H1 (cell line): ENCODE results near the gene HIVEP3. TPM values are rescaled to one million over a fixed set of nuclear protein-coding genes. Genes with fewer than 3 reads are reported as not detected.

Experiments
- CTCF ChIA-PET: fragments of 300-600 bp; sonication (Branson Sonifier 250); formaldehyde crosslinking; loops from one replicate; lab custom pipeline; 2021; ENCODE audit not compliant: partially characterized antibody; lab: Charles Lee
- POLR2A ChIA-PET: fragments of 300-600 bp; sonication (Branson Sonifier 250); formaldehyde crosslinking; loops from one replicate; lab custom pipeline; 2021; ENCODE audit warnings: inconsistent platforms; ENCODE audit not compliant: partially characterized antibody; lab: Charles Lee
- DNase-seq, 2 experiments: peaks; one replicate each; pipeline versions ENCODE4 v3.0.0 to v3.0.0-alpha.2; 2010 to 2022; ENCODE audit warnings: low spot score in 2 of 2, low read depth in 1 of 2, mixed read lengths in 1 of 2
- FAIRE-seq: peaks from 2 replicates; lab custom pipeline; 2011; peaks lifted over from hg19 to GRCh38; lab: Jason Lieb, UNC
- H2AFZ ChIP-seq: 2 replicates; pipeline ENCODE4 v1.8.1; 2012; ENCODE audit warnings: low read length, inconsistent platforms
- H2AK5ac ChIP-seq: 2 replicates; pipeline ENCODE4 v1.6.1; 2013; ENCODE audit warnings: low read depth, low read length
- H2BK120ac ChIP-seq: replicated peaks from 2 replicates; pipeline ENCODE3; 2013; ENCODE audit warnings: low read depth, low read length, inconsistent platforms
- H2BK12ac ChIP-seq: 2 replicates; pipeline ENCODE4 v1.6.1; 2013; ENCODE audit warnings: low read depth, low read length
- H2BK15ac ChIP-seq: 2 replicates; pipeline ENCODE4 v1.6.1; 2013; ENCODE audit warnings: low read length
- H2BK20ac ChIP-seq: 2 replicates; pipeline ENCODE4 v1.6.1; 2013; ENCODE audit warnings: low read length
- H2BK5ac ChIP-seq: 2 replicates; pipeline ENCODE4 v1.6.1; 2013; ENCODE audit warnings: low read depth, low read length
- H3K14ac ChIP-seq: 2 replicates; pipeline ENCODE4 v1.6.1; 2013; ENCODE audit warnings: inconsistent platforms; ENCODE audit not compliant: insufficient read length
- H3K18ac ChIP-seq: 2 replicates; pipeline ENCODE4 v1.6.1; 2013; ENCODE audit warnings: low read length; ENCODE audit errors: extremely low read depth
- H3K23ac ChIP-seq: 2 replicates; pipeline ENCODE4 v1.6.1; 2013; ENCODE audit warnings: inconsistent platforms; ENCODE audit not compliant: insufficient read length
- H3K23me2 ChIP-seq: 2 replicates; pipeline ENCODE4 v1.6.1; 2013; ENCODE audit warnings: low read depth, low read length
- H3K27ac ChIP-seq: 2 replicates; pipeline ENCODE4 v1.6.1; 2011; ENCODE audit warnings: low read depth, low read length, inconsistent platforms
- H3K27me3 ChIP-seq, 4 experiments: replicated peaks in 1 of 4; 1 replicate in 1 of 4; 2 replicates in 3 of 4; pipeline versions ENCODE4 v1.6.1 to v1.8.1; 2011 to 2013; ENCODE audit warnings: low read length in 3 of 4, mild to moderate bottlenecking in 3 of 4, inconsistent platforms in 2 of 4, mixed read lengths in 2 of 4, moderate library complexity in 1 of 4; ENCODE audit not compliant: control insufficient read depth in 3 of 4, insufficient read depth in 3 of 4; ENCODE audit errors: extremely low read depth in 1 of 4
- H3K36me3 ChIP-seq, 4 experiments: 2 replicates each; pipeline versions ENCODE4 v1.6.1 to v1.8.1; 2011 to 2013; ENCODE audit warnings: mild to moderate bottlenecking in 4 of 4, low read length in 3 of 4, moderate library complexity in 2 of 4, control low read depth in 1 of 4, inconsistent platforms in 1 of 4; ENCODE audit not compliant: insufficient read depth in 4 of 4, control insufficient read depth in 2 of 4
- H3K4ac ChIP-seq: replicated peaks from 2 replicates; pipeline ENCODE3; 2013; ENCODE audit warnings: low read length, low read depth, mixed read lengths, inconsistent platforms; ENCODE audit not compliant: insufficient read length
- H3K4me1 ChIP-seq, 4 experiments: replicated peaks in 1 of 4; 1 replicate in 1 of 4; 2 replicates in 3 of 4; pipeline versions ENCODE4 v1.6.1 to v1.8.1; 2011 to 2013; ENCODE audit warnings: low read length in 3 of 4, inconsistent platforms in 2 of 4, mixed read lengths in 1 of 4; ENCODE audit not compliant: insufficient read depth in 4 of 4, control insufficient read depth in 3 of 4
- H3K4me2 ChIP-seq, 2 experiments: 2 replicates each; pipeline versions ENCODE4 v1.6.1 to v1.8.1; 2011 to 2013; ENCODE audit warnings: low read depth in 2 of 2, low read length in 2 of 2, control low read depth in 1 of 2, inconsistent platforms in 1 of 2, mild to moderate bottlenecking in 1 of 2; ENCODE audit not compliant: insufficient read depth in 1 of 2
- H3K4me3 ChIP-seq, 4 experiments: fragments of 200-600, 300-600 bp in 1 of 4; sonication (generic), shearing (Covaris generic), sonication (Bioruptor Twin) in 1 of 4; 2 replicates each; pipeline versions ENCODE4 v1.5.1 to v1.8.1; 2011 to 2016; ENCODE audit warnings: low read length in 4 of 4, low read depth in 3 of 4, control low read depth in 2 of 4, inconsistent platforms in 2 of 4, mild to moderate bottlenecking in 2 of 4, mixed read lengths in 1 of 4, moderate library complexity in 1 of 4; ENCODE audit not compliant: insufficient read depth in 2 of 4; ENCODE audit errors: extremely low read depth in 1 of 4
- H3K56ac ChIP-seq: replicated peaks from 2 replicates; pipeline ENCODE3; 2013; ENCODE audit warnings: low read depth, mild to moderate bottlenecking, mixed read lengths, low read length, inconsistent platforms; ENCODE audit not compliant: insufficient read length
- H3K79me1 ChIP-seq: 2 replicates; pipeline ENCODE4 v1.6.1; 2013; ENCODE audit warnings: low read depth, low read length, control low read depth
- H3K79me2 ChIP-seq, 2 experiments: 2 replicates each; pipeline versions ENCODE4 v1.6.1 to v1.8.1; 2012 to 2013; ENCODE audit warnings: low read length in 2 of 2, mild to moderate bottlenecking in 2 of 2, inconsistent platforms in 1 of 2; ENCODE audit not compliant: insufficient read depth in 2 of 2, control insufficient read depth in 1 of 2
- H3K9ac ChIP-seq, 4 experiments: replicated peaks in 1 of 4; 1 replicate in 1 of 4; 2 replicates in 3 of 4; pipeline versions ENCODE4 v1.6.1 to v1.8.1; 2011 to 2013; ENCODE audit warnings: low read depth in 3 of 4, low read length in 3 of 4, control low read depth in 2 of 4, mild to moderate bottlenecking in 2 of 4, moderate library complexity in 2 of 4, inconsistent platforms in 1 of 4; ENCODE audit errors: extremely low read depth in 1 of 4
- H3K9me3 ChIP-seq, 2 experiments: 2 replicates each; pipeline versions ENCODE4 v1.6.1 to v1.8.1; 2012 to 2013; ENCODE audit warnings: mild to moderate bottlenecking in 2 of 2, moderate library complexity in 2 of 2, control low read depth in 1 of 2, inconsistent platforms in 1 of 2, low read depth in 1 of 2, low read length in 1 of 2, mixed read lengths in 1 of 2; ENCODE audit not compliant: insufficient read depth in 2 of 2
- H4K20me1 ChIP-seq, 2 experiments: replicated peaks in 1 of 2; 2 replicates each; pipeline versions ENCODE3 to v1.8.1; 2011 to 2013; ENCODE audit warnings: inconsistent platforms in 2 of 2, low read length in 2 of 2, mild to moderate bottlenecking in 1 of 2; ENCODE audit not compliant: insufficient read depth in 2 of 2, control insufficient read depth in 1 of 2
- H4K5ac ChIP-seq: 2 replicates; pipeline ENCODE4 v1.6.1; 2013; ENCODE audit warnings: low read length, low read depth, mixed read lengths, inconsistent platforms; ENCODE audit not compliant: insufficient read length
- H4K8ac ChIP-seq: 2 replicates; pipeline ENCODE4 v1.8.0; 2013; ENCODE audit warnings: mild to moderate bottlenecking, moderate library complexity, low read length, inconsistent platforms; ENCODE audit not compliant: insufficient read depth; ENCODE audit errors: extremely low read depth
- H4K91ac ChIP-seq: replicated peaks from 2 replicates; pipeline ENCODE3; 2013; ENCODE audit warnings: low read length, mixed read lengths, inconsistent platforms; ENCODE audit not compliant: insufficient read length
- BACH1 ChIP-seq: IDR thresholded peaks from 2 replicates; pipeline ENCODE4 v1.6.1; 2012; ENCODE audit warnings: low read length, improper control_type of control experiment
- CEBPB ChIP-seq: IDR thresholded peaks from 2 replicates; pipeline ENCODE4 v1.6.1; 2012; ENCODE audit warnings: low read depth, low read length
- CTBP2 ChIP-seq: IDR thresholded peaks from 2 replicates; pipeline ENCODE4 v1.7.0; 2011; ENCODE audit warnings: borderline replicate concordance, mild to moderate bottlenecking, moderate library complexity, mixed read lengths, low read length; ENCODE audit not compliant: insufficient read depth, insufficient read length
- GABPA ChIP-seq: IDR thresholded peaks from 2 replicates; pipeline ENCODE4 v1.6.1; 2011; ENCODE audit warnings: mild to moderate bottlenecking, low read length, moderate library complexity, borderline replicate concordance; ENCODE audit not compliant: insufficient read depth
- KDM1A ChIP-seq: fragments of 200-600, 300-600 bp; sonication (generic); IDR thresholded peaks from 2 replicates; pipeline ENCODE4 v1.7.1; 2016; ENCODE audit warnings: mild to moderate bottlenecking, low read length, borderline replicate concordance
- POLR2A ChIP-seq, 2 experiments: IDR thresholded peaks; 1 replicate in 1 of 2; 2 replicates in 1 of 2; pipeline ENCODE4 v1.6.1; 2011; ENCODE audit warnings: low read depth in 2 of 2, low read length in 2 of 2, mild to moderate bottlenecking in 2 of 2; ENCODE audit errors: control extremely low read depth in 1 of 2
- RBBP5 ChIP-seq: IDR thresholded peaks from 2 replicates; pipeline ENCODE4 v1.7.1; 2012; ENCODE audit warnings: low read depth, mild to moderate bottlenecking, inconsistent platforms, low read length, moderate library complexity, borderline replicate concordance
- RFX5 ChIP-seq: IDR thresholded peaks from 2 replicates; pipeline ENCODE4 v1.6.1; 2011; ENCODE audit warnings: low read depth, low read length, improper control_type of control experiment, borderline replicate concordance
- RNF2 ChIP-seq: fragments of 200-900, 300-1000 bp; sonication (generic); IDR thresholded peaks from 2 replicates; pipeline ENCODE4 v1.7.1; 2016; ENCODE audit warnings: borderline replicate concordance, low read depth, mild to moderate bottlenecking, antibody characterized with exemption, low read length; ENCODE audit not compliant: poor library complexity, severe bottlenecking; ENCODE audit errors: missing control alignments
- SAP30 ChIP-seq: fragments of 300-600 bp; sonication (generic); IDR thresholded peaks from 2 replicates; pipeline ENCODE4 v1.7.1; 2012; ENCODE audit warnings: low read length, moderate library complexity, mild to moderate bottlenecking, inconsistent platforms; ENCODE audit not compliant: insufficient read depth, insufficient replicate concordance
- SIX5 ChIP-seq: IDR thresholded peaks from 2 replicates; pipeline ENCODE4 v1.6.1; 2011; ENCODE audit warnings: mild to moderate bottlenecking, low read depth, low read length
- SP4 ChIP-seq: IDR thresholded peaks from 2 replicates; pipeline ENCODE4 v1.6.1; 2012; ENCODE audit warnings: low read length, inconsistent platforms
- TAF7 ChIP-seq: optimal IDR thresholded peaks from 2 replicates; pipeline ENCODE3; 2011; ENCODE audit warnings: low read depth, mild to moderate bottlenecking, inconsistent platforms, low read length, moderate library complexity, borderline replicate concordance
- WGBS, 2 experiments: shearing (Covaris generic) in 1 of 2; methylation state at CpG; one replicate each; pipeline versions ENCODE4 v1.1.6 to v1.1.7; 2013 to 2015; ENCODE audit warnings: low lambda C conversion rate in 2 of 2, mixed read lengths in 2 of 2, inconsistent platforms in 1 of 2, low coverage in 1 of 2, missing lambda C conversion rate in 1 of 2; ENCODE audit not compliant: insufficient replicate concordance in 2 of 2, insufficient coverage in 1 of 2, insufficient read length in 1 of 2; ENCODE audit errors: extremely low coverage in 1 of 2, missing lambda C conversion rate in 1 of 2; 5-methylcytosine and 5-hydroxymethylcytosine counted together
- polyA plus RNA-seq, 7 experiments: library from polyadenylated mRNA; depleted of rRNA in 3 of 7; stranded (reverse) in 5 of 7; unstranded in 2 of 7; fragments of >200 nt in 5 of 7; fragments of 200-250 nt in 2 of 7; gene quantifications; 1 replicate in 5 of 7; 2 replicates in 1 of 7; 4 replicates in 1 of 7; pipeline versions ENCODE4 v1.2.1 to v1.2.3, GENCODE V29; 2011 to 2013; ENCODE audit warnings: missing spikeins in 2 of 7, mixed read lengths in 2 of 7
- total RNA-seq: library from RNA; stranded (reverse); fragmentation: NEBNext Ultra II Directional; extraction: Animal tissue kit (Norgen Biotek cat#: 25700); gene quantifications from 2 replicates; pipeline ENCODE4 v1.2.1, GENCODE V29; 2021
- TF ChIP-seq, protein P1 (sequence below): IDR thresholded peaks from 2 replicates; pipeline ENCODE4 v1.6.1; 2012; ENCODE audit warnings: inconsistent platforms

Gene HIVEP3
- total and polyA plus RNA-seq, 2 of the 8 experiments (the other 6 are each of a cell fraction or from before 2014, with no cell fraction given): 0.24 to 0.69 TPM

DNA sequence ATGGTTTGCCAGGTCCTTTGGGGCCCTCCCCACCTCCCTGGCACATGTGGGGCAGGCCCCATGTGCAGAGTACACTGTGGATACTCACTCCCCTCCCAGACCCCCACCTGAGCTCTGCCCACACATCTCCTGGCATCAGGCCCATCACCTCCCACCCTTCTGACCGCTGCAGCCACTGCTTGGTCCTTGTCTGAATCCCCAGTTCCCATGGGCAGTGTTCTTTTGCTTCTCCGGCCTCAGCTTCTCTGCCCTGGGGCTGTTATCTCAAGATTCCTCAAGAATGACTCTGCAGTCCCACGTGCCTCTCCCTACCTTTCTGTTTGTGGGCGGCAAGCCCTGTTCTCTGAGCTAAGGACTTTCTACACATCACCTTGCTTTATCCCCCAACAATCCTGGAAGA is 246.5 kb downstream of the HIVEP3 start:
- Histone ChIP-seq H3K9ac (no peak overlapping the region), H3K79me2 (no peaks in the 10 kb centered on the region), H2AFZ (no peak overlapping the region), H4K91ac (no peak overlapping the region), H4K5ac (no peak overlapping the region), H3K9me3 (no peaks in the 10 kb centered on the region), H3K23ac (no peak overlapping the region), H2BK120ac (no peak overlapping the region), H2AK5ac (no peak overlapping the region), H4K8ac (no peak overlapping the region; the same call in 1 of the 2 replicates), H3K14ac (no peak overlapping the region), H3K27me3 (no peaks in the 10 kb centered on the region), H3K56ac (no peak overlapping the region), H3K27ac (no peak overlapping the region), H2BK12ac (no peak overlapping the region), H4K20me1 (no peaks in the 10 kb centered on the region), H3K4me2 (no peak overlapping the region), H3K4me3 (no peak overlapping the region), H2BK5ac (no peak overlapping the region), H3K79me1 (no peaks in the 10 kb centered on the region), H3K18ac (no peak overlapping the region), H3K23me2 (no peaks in the 10 kb centered on the region), H3K4me1 (peaks cover 0 to 4% (median 0%) of the 10 kb centered on the region in 4 experiments; a peak in 1 of 7 replicates), H2BK20ac (no peak overlapping the region), H3K4ac (no peak overlapping the region), H2BK15ac (no peak overlapping the region), H3K36me3 (no peaks in the 10 kb centered on the region)
- POLR2A ChIA-PET: no interaction called here
- FAIRE-seq (no peak), DNase-seq (no peak)
- CTCF ChIA-PET: interaction anchor here (0.8 to 3.9 kb wide), 5 partner anchors 9 to 134 kb away, joined by 3 to 15 read pairs (median 3); no protein-coding TSS in a partner anchor
- 86% methylated on average over 4 of the region's 4 CpGs; no CpG with 5 or more reads in 1 of the 2 experiments for WGBS, 2 experiments
- no peak for TF ChIP-seq SIX5
- no peak for TF ChIP-seq RFX5
- TF ChIP-seq KDM1A: no peak
- TF ChIP-seq CTBP2: no peak
- no peak for TF ChIP-seq SAP30
- no peak for TF ChIP-seq RNF2
- no peak for TF ChIP-seq SP4
- TF ChIP-seq, protein P1, sequence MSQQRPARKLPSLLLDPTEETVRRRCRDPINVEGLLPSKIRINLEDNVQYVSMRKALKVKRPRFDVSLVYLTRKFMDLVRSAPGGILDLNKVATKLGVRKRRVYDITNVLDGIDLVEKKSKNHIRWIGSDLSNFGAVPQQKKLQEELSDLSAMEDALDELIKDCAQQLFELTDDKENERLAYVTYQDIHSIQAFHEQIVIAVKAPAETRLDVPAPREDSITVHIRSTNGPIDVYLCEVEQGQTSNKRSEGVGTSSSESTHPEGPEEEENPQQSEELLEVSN: no peak
- TF ChIP-seq POLR2A (IDR thresholded peaks at IDR 0.05; ENCODE audit: control extremely low read depth in 1 of 2, low read depth in 2 of 2, low read length in 2 of 2): no peak
- TF ChIP-seq CEBPB: no peak
- no peak for TF ChIP-seq TAF7
- TF ChIP-seq GABPA: no peak
- no peak for TF ChIP-seq RBBP5
- no peak for TF ChIP-seq BACH1
